ENCODE data around the gene CREM.

CREM gene

GRCh38 chr10:35124540-35124939 is 2.1 kb upstream of the CREM start (continued):
- TF ChIP-seq ZNF8 (CRISPR knock-in tag; IDR thresholded peaks at IDR 0.05) (no peak), ZFP3 (CRISPR knock-in tag; IDR thresholded peaks at IDR 0.05) (no peak), POU6F1 (CRISPR knock-in tag; IDR thresholded peaks at IDR 0.05; ENCODE audit: borderline replicate concordance, low read depth) (no peak), ZFP30 (CRISPR knock-in tag; IDR thresholded peaks at IDR 0.05) (no peak)

- TF ChIP-seq GLIS3 (CRISPR knock-in tag; IDR thresholded peaks at IDR 0.05) (no peak), ZNF70 (CRISPR knock-in tag; IDR thresholded peaks at IDR 0.05) (no peak), ESRRG (CRISPR knock-in tag; IDR thresholded peaks at IDR 0.05) (no peak), ZFP30 (CRISPR knock-in tag; IDR thresholded peaks at IDR 0.05) (no peak), TSHZ2 (CRISPR knock-in tag; IDR thresholded peaks at IDR 0.05) (no peak), BACH2 (CRISPR knock-in tag; IDR thresholded peaks at IDR 0.05; ENCODE audit: borderline replicate concordance) (no peak), POU6F1 (CRISPR knock-in tag; IDR thresholded peaks at IDR 0.05; ENCODE audit: borderline replicate concordance, low read depth) (no peak), ZNF565 (CRISPR knock-in tag; conservative IDR thresholded peaks at IDR 0.05; ENCODE audit: low read depth) (no peak), TCF4 (CRISPR knock-in tag; IDR thresholded peaks at IDR 0.05; ENCODE audit: borderline replicate concordance) (no peak), SNAI2 (CRISPR knock-in tag; IDR thresholded peaks at IDR 0.05) (no peak), ZNF8 (CRISPR knock-in tag; IDR thresholded peaks at IDR 0.05) (no peak), ZC3H10 (CRISPR knock-in tag; IDR thresholded peaks at IDR 0.05) (no peak), ARNTL (CRISPR knock-in tag; IDR thresholded peaks at IDR 0.05; ENCODE audit: borderline replicate concordance, low read depth) (no peak)
- peak; percentile 11; the same call in 2 of the 3 replicates for ATAC-seq
Observed at GRCh38 chr10:35126062-35126529, 550 bp upstream of the CREM start.

- peak; percentile 18 for ATAC-seq
- TF ChIP-seq OSR1 (CRISPR knock-in tag; IDR thresholded peaks at IDR 0.05): no peak
- 0 out of 2 replicates have a peak, but pooled peaks have one; percentile 39 for TF ChIP-seq CREB5 (CRISPR knock-in tag; IDR thresholded peaks at IDR 0.05; ENCODE audit: low read depth)
- TF ChIP-seq SNAI2 (CRISPR knock-in tag; IDR thresholded peaks at IDR 0.05): no peak
Observed at GRCh38 chr10:35127289-35127891, 744 bp downstream of the CREM start.

GRCh38 chr10:35129185-35129674 is 2.6 kb downstream of the CREM start:
- ATAC-seq: no peak
- no peak for TF ChIP-seq CREB5 (CRISPR knock-in tag; IDR thresholded peaks at IDR 0.05; ENCODE audit: low read depth)
- no peak for TF ChIP-seq PPARA (CRISPR knock-in tag; IDR thresholded peaks at IDR 0.05; ENCODE audit: borderline replicate concordance)
- no peak for TF ChIP-seq POU6F1 (CRISPR knock-in tag; IDR thresholded peaks at IDR 0.05; ENCODE audit: borderline replicate concordance, low read depth)
- TF ChIP-seq RARB (CRISPR knock-in tag; IDR thresholded peaks at IDR 0.05): no peak
- TF ChIP-seq ISL1 (CRISPR knock-in tag; IDR thresholded peaks at IDR 0.05): no peak
- no peak for TF ChIP-seq ZFP30 (CRISPR knock-in tag; IDR thresholded peaks at IDR 0.05)

All from SK-N-SH treated with all-trans-retinoic acid at 6 μM for 48 hours (cell line).